Loucy (cell line): Measurements from ENCODE around the gene PRUNE2.
A peak's percentile ranks its signal among the peaks of the same experiment; 100 is the strongest.

Experiments
- H2AFZ ChIP-seq: fragments of 200-600 bp; sonication (generic); 2 replicates; pipeline ENCODE4 v1.6.0; 2016; ENCODE audit warnings: antibody characterized with exemption, mild to moderate bottlenecking, low read length, moderate library complexity
- H3F3A ChIP-seq: fragments of 200-600 bp; 2 replicates; pipeline ENCODE4 v1.6.0; 2016; ENCODE audit warnings: antibody characterized with exemption, low read depth, mild to moderate bottlenecking
- H3K27me3 ChIP-seq: fragments of 200-600 bp; sonication (generic); 2 replicates; pipeline ENCODE4 v1.6.1; 2014; ENCODE audit warnings: low read length, mild to moderate bottlenecking; ENCODE audit not compliant: insufficient read depth, poor library complexity, severe bottlenecking
- H3K36me3 ChIP-seq: fragments of 200-600 bp; sonication (generic); 2 replicates; pipeline ENCODE4 v1.6.1; 2016; ENCODE audit warnings: low read length; ENCODE audit not compliant: insufficient read depth
- H3K4me1 ChIP-seq: fragments of 200-600 bp; sonication (generic); 2 replicates; pipeline ENCODE4 v1.5.1; 2014; ENCODE audit warnings: low read length, mild to moderate bottlenecking; ENCODE audit not compliant: insufficient read depth, poor library complexity, severe bottlenecking
- H3K4me2 ChIP-seq: fragments of 200-600 bp; sonication (generic); 2 replicates; pipeline ENCODE4 v1.6.0; 2014; ENCODE audit warnings: antibody characterized with exemption, low read length, low read depth, mild to moderate bottlenecking; ENCODE audit not compliant: poor library complexity, severe bottlenecking
- H3K4me3 ChIP-seq: fragments of 200-600 bp; sonication (generic); 2 replicates; pipeline ENCODE4 v1.5.1; 2014; ENCODE audit warnings: low read length, mild to moderate bottlenecking, mixed read lengths; ENCODE audit not compliant: poor library complexity, severe bottlenecking
- H3K79me2 ChIP-seq: fragments of 200-600 bp; sonication (generic); 2 replicates; pipeline ENCODE4 v1.6.1; 2014; ENCODE audit warnings: low read length; ENCODE audit not compliant: insufficient read depth
- H3K9ac ChIP-seq: fragments of 200-600 bp; sonication (generic); 2 replicates; pipeline ENCODE4 v1.6.0; 2014; ENCODE audit warnings: mild to moderate bottlenecking, low read depth, low read length, moderate library complexity; ENCODE audit not compliant: poor library complexity, severe bottlenecking
- H3K9me2 ChIP-seq: fragments of 200-600 bp; sonication (generic); replicated peaks from 2 replicates; pipeline ENCODE4 v1.6.1; 2016; ENCODE audit warnings: low read depth, low read length, mixed read lengths
- H3K9me3 ChIP-seq: fragments of 200-600 bp; sonication (generic); 2 replicates; pipeline ENCODE4 v1.6.1; 2014; ENCODE audit warnings: mild to moderate bottlenecking, antibody characterized with exemption, low read length, low read depth; ENCODE audit not compliant: insufficient read depth
- H4K20me1 ChIP-seq: fragments of 200-600 bp; sonication (generic); 2 replicates; pipeline ENCODE4 v1.6.0; 2014; ENCODE audit warnings: antibody characterized with exemption, low read length, mild to moderate bottlenecking; ENCODE audit not compliant: insufficient read depth, poor library complexity, severe bottlenecking
- EZH2phosphoT487 ChIP-seq: fragments of 200-600 bp; IDR thresholded peaks from 2 replicates; pipeline ENCODE4 v1.6.1; 2018; ENCODE audit warnings: antibody characterized with exemption, mild to moderate bottlenecking, moderate library complexity, borderline replicate concordance
- TF ChIP-seq, protein P1 (sequence below): fragments of 200-600 bp; sonication (generic); conservative IDR thresholded peaks from 2 replicates; pipeline ENCODE4 v1.5.1; 2014; ENCODE audit warnings: mild to moderate bottlenecking, antibody characterized with exemption, low read length

The PRUNE2 gene

DNA sequence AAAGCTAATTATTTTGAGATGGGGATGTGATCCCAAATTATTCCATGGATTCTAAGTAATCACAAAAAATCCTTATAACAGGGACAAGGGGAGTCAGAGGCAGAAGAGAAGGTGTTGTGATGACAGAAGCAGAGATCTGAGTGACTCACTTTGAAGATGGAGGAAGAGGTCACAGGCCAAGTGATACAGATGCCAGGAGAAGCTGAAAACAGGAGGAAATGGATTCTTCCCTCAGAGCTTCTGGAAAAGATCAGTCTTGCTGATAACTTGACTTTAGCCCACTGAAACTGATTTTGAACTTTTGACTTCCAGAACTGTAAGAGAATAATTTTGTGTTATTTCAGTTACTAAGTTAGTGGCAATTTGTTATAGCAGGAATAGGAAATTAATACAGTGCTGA, 341.6 kb downstream of the PRUNE2 start:
- no peaks in the 10 kb centered on the region for H4K20me1 ChIP-seq
- H3K9me3 ChIP-seq: no peaks in the 10 kb centered on the region
- no peak overlapping the region for H2AFZ ChIP-seq
- no peak overlapping the region for H3K9ac ChIP-seq
- no peaks in the 10 kb centered on the region for H3K36me3 ChIP-seq
- 0 out of 2 replicates have a peak, but pooled peaks cover 2% of the 10 kb centered on the region for H3F3A ChIP-seq
- no peak overlapping the region for H3K4me2 ChIP-seq
- H3K9me2 ChIP-seq: no peaks in the 10 kb centered on the region
- H3K4me3 ChIP-seq: no peak overlapping the region
- TF ChIP-seq EZH2phosphoT487: no peak
- TF ChIP-seq, protein P1, sequence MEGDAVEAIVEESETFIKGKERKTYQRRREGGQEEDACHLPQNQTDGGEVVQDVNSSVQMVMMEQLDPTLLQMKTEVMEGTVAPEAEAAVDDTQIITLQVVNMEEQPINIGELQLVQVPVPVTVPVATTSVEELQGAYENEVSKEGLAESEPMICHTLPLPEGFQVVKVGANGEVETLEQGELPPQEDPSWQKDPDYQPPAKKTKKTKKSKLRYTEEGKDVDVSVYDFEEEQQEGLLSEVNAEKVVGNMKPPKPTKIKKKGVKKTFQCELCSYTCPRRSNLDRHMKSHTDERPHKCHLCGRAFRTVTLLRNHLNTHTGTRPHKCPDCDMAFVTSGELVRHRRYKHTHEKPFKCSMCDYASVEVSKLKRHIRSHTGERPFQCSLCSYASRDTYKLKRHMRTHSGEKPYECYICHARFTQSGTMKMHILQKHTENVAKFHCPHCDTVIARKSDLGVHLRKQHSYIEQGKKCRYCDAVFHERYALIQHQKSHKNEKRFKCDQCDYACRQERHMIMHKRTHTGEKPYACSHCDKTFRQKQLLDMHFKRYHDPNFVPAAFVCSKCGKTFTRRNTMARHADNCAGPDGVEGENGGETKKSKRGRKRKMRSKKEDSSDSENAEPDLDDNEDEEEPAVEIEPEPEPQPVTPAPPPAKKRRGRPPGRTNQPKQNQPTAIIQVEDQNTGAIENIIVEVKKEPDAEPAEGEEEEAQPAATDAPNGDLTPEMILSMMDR: no peak
- peaks cover 33% of the 10 kb centered on the region for H3K4me1 ChIP-seq
- no peaks in the 10 kb centered on the region for H3K79me2 ChIP-seq
- no peaks in the 10 kb centered on the region for H3K27me3 ChIP-seq

DNA sequence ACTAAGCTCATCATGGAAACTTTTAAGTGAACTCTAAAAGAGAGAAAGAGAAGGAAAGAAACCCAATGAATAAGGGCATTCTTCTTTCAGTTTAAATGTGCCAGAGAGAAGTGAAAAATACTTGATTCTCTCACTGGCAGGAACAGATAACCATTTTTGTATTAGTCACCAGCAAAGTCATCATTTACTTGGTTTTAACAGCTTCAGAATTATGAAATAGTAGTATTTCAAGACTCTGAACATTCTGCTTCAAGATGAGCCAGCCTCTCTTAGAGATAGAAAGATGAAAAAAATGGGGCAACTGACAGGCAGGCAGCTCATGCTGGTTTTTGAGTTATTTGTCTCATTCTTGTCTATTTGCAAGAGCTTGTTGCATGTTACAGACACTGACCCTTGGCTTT, 343.4 kb downstream of the PRUNE2 start:
- Histone ChIP-seq H3K4me1 (peaks cover 32% of the 10 kb centered on the region), H2AFZ (peak overlapping the region; percentile 62), H3K9ac (peak overlapping the region; percentile 53), H3K79me2 (no peaks in the 10 kb centered on the region), H3K36me3 (no peaks in the 10 kb centered on the region), H3K27me3 (no peaks in the 10 kb centered on the region), H3K4me3 (peak overlapping the region; percentile 36), H3K9me3 (no peaks in the 10 kb centered on the region), H3K9me2 (no peaks in the 10 kb centered on the region), H4K20me1 (no peaks in the 10 kb centered on the region), H3F3A (0 out of 2 replicates have a peak, but pooled peaks cover 2% of the 10 kb centered on the region), H3K4me2 (peak overlapping the region; percentile 61)
- TF ChIP-seq, protein P1: no peak
- TF ChIP-seq EZH2phosphoT487: no peak

DNA sequence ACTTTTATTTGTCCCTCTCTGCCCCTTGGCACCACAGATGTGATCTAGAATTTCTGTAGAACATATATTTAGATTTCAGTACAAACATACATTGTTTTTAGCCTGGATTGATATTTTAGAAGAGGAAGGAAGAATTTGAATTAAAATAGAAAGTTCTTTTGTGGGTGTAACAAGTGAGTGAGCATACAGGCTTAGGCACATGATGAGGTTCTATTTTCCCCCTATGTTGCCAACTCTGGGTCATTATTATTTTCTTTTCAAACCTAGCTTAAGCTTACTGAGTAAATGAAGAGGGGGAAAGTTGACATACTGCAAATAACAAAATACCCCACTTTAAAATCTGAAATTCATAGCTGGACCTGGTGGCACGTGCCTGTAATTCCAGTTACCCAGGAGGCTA, 344.0 kb downstream of the PRUNE2 start:
- Histone ChIP-seq H3F3A (0 out of 2 replicates have a peak, but pooled peaks cover 2% of the 10 kb centered on the region), H2AFZ (peak overlapping the region; percentile 62; the same call in 1 of the 2 replicates), H4K20me1 (no peaks in the 10 kb centered on the region), H3K4me1 (peaks cover 32% of the 10 kb centered on the region), H3K27me3 (no peaks in the 10 kb centered on the region), H3K9ac (peak overlapping the region; percentile 53), H3K4me3 (peak overlapping the region; percentile 36), H3K79me2 (no peaks in the 10 kb centered on the region), H3K4me2 (peak overlapping the region; percentile 61), H3K36me3 (no peaks in the 10 kb centered on the region), H3K9me2 (no peaks in the 10 kb centered on the region), H3K9me3 (no peaks in the 10 kb centered on the region)
- TF ChIP-seq, protein P1: no peak
- TF ChIP-seq EZH2phosphoT487: no peak
